AG04450 (cell line): ENCODE data around the gene GALNT6. TPM values are rescaled to one million over a fixed set of nuclear protein-coding genes. Genes with fewer than 3 reads are reported as not detected.
A peak's percentile ranks its signal among the peaks of the same experiment; 100 is the strongest.

Experiments used
- CTCF ChIA-PET: fragments of 300-600, 350-600 bp; formaldehyde crosslinking; extraction: SDS; loops from one replicate; lab custom pipeline; 2022; ENCODE audit warnings: antibody characterized with exemption, inconsistent platforms; lab: Charles Lee
- POLR2A ChIA-PET: fragments of 350-600 bp; formaldehyde crosslinking; extraction: SDS; loops from one replicate; lab custom pipeline; 2021; ENCODE audit warnings: antibody characterized with exemption, inconsistent platforms; lab: Yijun Ruan, JAX
- DNase-seq: peaks from one replicate; pipeline ENCODE4 v3.0.0-alpha.2; 2011; ENCODE audit warnings: low read depth, low spot score
- H3K27ac ChIP-seq: one replicate; pipeline ENCODE4 v1.5.1; 2012; ENCODE audit warnings: low read depth, low read length, control low read depth
- H3K27me3 ChIP-seq: one replicate; pipeline ENCODE4 v1.6.0; 2012; ENCODE audit warnings: low read length; ENCODE audit not compliant: control insufficient read depth, insufficient read depth
- H3K4me3 ChIP-seq: 2 replicates; pipeline ENCODE4 v1.5.1; 2011; ENCODE audit warnings: mild to moderate bottlenecking, low read depth, low read length, control low read depth
- H3K9me3 ChIP-seq: 2 replicates; pipeline ENCODE4 v1.5.1; 2012; ENCODE audit warnings: low read length; ENCODE audit not compliant: control insufficient read depth, insufficient read depth
- CTCF ChIP-seq: IDR thresholded peaks from 2 replicates; pipeline ENCODE4 v1.5.1; 2011; ENCODE audit warnings: low read depth, low read length, control low read depth, inconsistent platforms
- polyA plus RNA-seq: library from polyadenylated mRNA; depleted of rRNA; stranded (reverse); fragments of >200 nt; gene quantifications from 2 replicates; pipeline ENCODE4 v1.2.3, GENCODE V29; 2011

Gene GALNT6
- polyA plus RNA-seq, 1 experiment, result 31.1 TPM

- Histone ChIP-seq H3K9me3 (no peaks in the 10 kb centered on the region), H3K27ac (no peak overlapping the region), H3K27me3 (no peaks in the 10 kb centered on the region), H3K4me3 (no peak overlapping the region)
- CTCF ChIA-PET, result no interaction called here
- POLR2A ChIA-PET, result interaction anchor here (1.5 kb wide), 1 partner anchor 10 kb away, joined by 5 read pairs; no protein-coding TSS in a partner anchor
- no peak for TF ChIP-seq CTCF
- DNase-seq, result peak; percentile 34
Observed at GRCh38 chr12:51381226-51382079, 9.8 kb downstream of the GALNT6 start.

DNA sequence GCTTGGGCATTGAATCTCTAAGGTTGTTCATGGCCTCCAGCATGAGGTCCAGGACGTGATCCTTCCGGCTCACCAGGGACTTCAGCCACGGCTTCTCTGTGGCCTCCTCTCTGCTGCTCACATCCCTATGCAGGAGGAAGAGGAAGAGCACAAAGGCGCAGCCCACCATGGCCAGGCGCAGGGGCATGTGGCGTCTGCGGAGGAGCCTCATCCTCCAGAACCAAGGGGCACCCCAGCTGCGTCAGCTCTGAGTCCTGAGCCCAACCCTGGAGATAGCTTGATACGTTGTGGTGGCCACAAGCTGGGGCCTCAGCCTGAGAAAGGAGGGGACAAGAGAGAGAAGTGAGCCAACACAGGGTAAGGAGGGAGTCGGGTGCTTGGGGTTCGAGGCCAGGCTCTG lies 11.6 kb downstream of the GALNT6 start:
- H3K27me3 ChIP-seq, result no peaks in the 10 kb centered on the region
- no peaks in the 10 kb centered on the region for H3K9me3 ChIP-seq
- POLR2A ChIA-PET, result no interaction called here
- no peak for DNase-seq
- H3K4me3 ChIP-seq, result no peak overlapping the region
- H3K27ac ChIP-seq, result no peak overlapping the region
- no peak for TF ChIP-seq CTCF
- CTCF ChIA-PET, result no interaction called here

DNA sequence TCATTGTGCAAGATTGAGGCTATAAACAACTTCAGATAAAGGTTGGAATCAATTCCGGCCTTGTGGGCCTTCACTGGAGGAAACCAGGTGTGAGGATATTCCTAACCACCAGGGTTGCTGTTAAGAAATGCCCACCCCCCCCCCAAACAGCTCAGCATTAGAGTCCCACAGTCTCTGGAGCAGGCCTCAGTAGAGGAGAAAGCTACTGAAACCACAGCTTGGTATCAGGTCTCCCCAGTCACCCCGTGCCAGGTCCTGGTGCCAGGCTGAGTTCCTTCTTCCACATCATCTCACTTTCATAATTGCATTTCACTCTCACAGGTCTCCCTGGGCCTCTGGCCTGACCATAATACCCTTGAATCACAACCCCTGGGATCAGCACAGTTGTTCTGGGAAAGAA lies 12.5 kb downstream of the GALNT6 start:
- ChIA-PET POLR2A (no interaction called here), CTCF (no interaction called here)
- TF ChIP-seq CTCF, result no peak
- Histone ChIP-seq H3K27ac (no peak overlapping the region), H3K4me3 (no peak overlapping the region), H3K9me3 (no peaks in the 10 kb centered on the region), H3K27me3 (no peaks in the 10 kb centered on the region)
- DNase-seq, result no peak

DNA sequence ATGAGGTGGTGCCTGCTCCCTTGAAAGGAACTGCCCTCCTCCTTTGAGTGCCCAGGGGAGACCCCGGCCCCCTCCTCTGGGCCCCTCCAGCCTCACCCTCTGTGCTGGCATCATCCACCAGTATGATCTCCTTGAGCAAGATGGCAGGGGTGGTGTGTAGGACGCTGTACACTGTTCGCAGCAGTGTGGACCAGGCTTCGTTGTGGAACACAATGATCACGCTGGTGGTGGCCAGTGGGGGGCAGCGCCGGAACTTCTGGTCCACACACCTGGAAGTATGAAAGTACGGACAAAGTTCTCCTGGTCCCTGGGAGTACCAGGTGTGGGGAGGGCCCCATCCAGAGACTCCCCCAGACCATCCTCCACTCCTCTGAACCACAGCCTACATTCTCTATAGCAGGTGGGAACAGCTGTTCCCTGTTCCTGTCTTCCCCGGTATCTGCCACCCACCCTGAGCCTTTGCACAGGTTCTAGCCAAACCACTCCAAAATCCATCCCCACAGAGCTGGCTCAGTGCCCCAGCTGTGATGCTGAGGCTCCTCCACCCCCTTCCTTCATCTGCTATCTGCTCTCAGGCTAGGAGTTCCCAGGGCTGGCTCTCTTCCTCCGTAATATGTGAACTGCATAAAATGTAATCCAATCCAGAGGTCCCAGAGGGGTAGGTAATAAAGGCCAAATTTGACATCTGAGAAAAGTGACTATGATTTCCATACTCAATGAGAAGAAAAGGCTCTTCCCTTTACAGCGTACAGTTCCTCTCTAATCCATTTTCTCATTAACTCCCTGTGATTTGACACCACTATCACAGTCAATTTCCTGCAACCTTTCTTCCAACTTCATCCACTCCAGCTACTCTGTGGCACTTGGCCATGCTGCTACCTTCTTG lies 13.9 kb downstream of the GALNT6 start:
- ChIA-PET POLR2A (no interaction called here), CTCF (no interaction called here)
- no peak overlapping the region for H3K4me3 ChIP-seq
- H3K27ac ChIP-seq, result no peak overlapping the region
- TF ChIP-seq CTCF, result no peak
- no peaks in the 10 kb centered on the region for H3K27me3 ChIP-seq
- no peak for DNase-seq
- H3K9me3 ChIP-seq, result no peaks in the 10 kb centered on the region

DNA sequence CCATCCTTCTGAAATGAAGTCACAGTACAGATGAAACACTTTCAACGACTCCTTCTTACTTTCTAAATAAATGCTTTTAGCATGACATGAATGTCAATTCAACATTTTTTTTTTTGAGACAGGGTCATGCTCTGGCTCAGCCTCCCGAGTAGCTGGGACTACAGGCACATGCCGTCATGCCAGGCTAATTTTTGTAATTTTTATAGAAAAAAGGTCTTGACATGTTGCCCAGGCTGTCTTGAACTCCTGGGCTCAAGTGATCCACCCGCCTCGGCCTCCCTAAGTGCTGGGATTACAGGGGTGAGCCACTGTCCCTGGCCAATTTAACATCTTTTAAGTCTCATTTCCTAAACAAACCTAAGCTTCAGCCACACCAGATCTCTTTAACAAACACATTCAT lies 16.4 kb downstream of the GALNT6 start:
- Histone ChIP-seq H3K4me3 (no peak overlapping the region), H3K27me3 (no peaks in the 10 kb centered on the region), H3K9me3 (no peaks in the 10 kb centered on the region), H3K27ac (peak overlapping the region; percentile 57)
- ChIA-PET CTCF (interaction anchor here (0.6 kb wide), 1 partner anchor 285 kb away, joined by 3 read pairs; no protein-coding TSS in a partner anchor), POLR2A (no interaction called here)
- no peak for DNase-seq
- TF ChIP-seq CTCF, result no peak
